GM12878 (cell line): ENCODE results near the gene COA3. TPM values are rescaled to one million over a fixed set of nuclear protein-coding genes. Genes with fewer than 3 reads are reported as not detected.

Experiments
- ATAC-seq: fragments of 200-7000 bp; cut with Tn5 transposase; 3 replicates; pipeline ENCODE4 v1.9.1; 2020; ENCODE audit warnings: mild to moderate bottlenecking, moderate library complexity
- BruUV-seq: library from RNA; stranded (reverse); fragments of 400-500 nt; replicated peaks from 2 replicates; lab custom pipeline; 2021; lab: Mats Ljungman, UMichigan
- CTCF ChIA-PET: fragments of 300-600 bp; sonication (Branson Sonifier 250); formaldehyde crosslinking; extraction: SDS; loops from one replicate; lab custom pipeline; 2021; ENCODE audit warnings: inconsistent platforms; lab: Yijun Ruan, JAX
- POLR2A ChIA-PET: fragments of 350-600 bp; formaldehyde crosslinking; extraction: SDS; loops from one replicate; lab custom pipeline; 2021; ENCODE audit warnings: inconsistent platforms; lab: Charles Lee
- RAD21 ChIA-PET: fragments of 300-600 bp; sonication (Branson Sonifier 250); formaldehyde crosslinking; loops from one replicate; lab custom pipeline; 2023; ENCODE audit warnings: antibody characterized with exemption; ENCODE audit not compliant: unreplicated experiment; lab: Charles Lee
- SMC1A ChIA-PET: fragments of 300-600 bp; sonication (Branson Sonifier 250); formaldehyde crosslinking; loops from one replicate; lab custom pipeline; 2023; ENCODE audit not compliant: unreplicated experiment, uncharacterized antibody; lab: Charles Lee
- DNase-seq: peaks from one replicate; pipeline ENCODE4 v3.0.0-alpha.2; 2011; ENCODE audit warnings: low read depth, low spot score
- FAIRE-seq: peaks from 3 replicates; lab custom pipeline; 2011; peaks lifted over from hg19 to GRCh38; lab: Jason Lieb, UNC
- H2AFZ ChIP-seq: 2 replicates; pipeline ENCODE4 v1.6.0; 2011; ENCODE audit warnings: low read depth, low read length, control low read depth; ENCODE audit not compliant: control insufficient read depth
- H3K27ac ChIP-seq: 2 replicates; pipeline ENCODE4 v1.5.1; 2011; ENCODE audit warnings: control low read depth; ENCODE audit not compliant: control insufficient read depth, insufficient read depth
- H3K27me3 ChIP-seq, 2 experiments: replicated peaks in 1 of 2; 2 replicates each; pipeline versions ENCODE4 v1.6.0 to v1.6.1; 2011; ENCODE audit warnings: low read length in 1 of 2; ENCODE audit not compliant: control insufficient read depth in 2 of 2, insufficient read depth in 2 of 2
- H3K36me3 ChIP-seq, 2 experiments: 2 replicates each; pipeline ENCODE4 v1.5.1; 2011; ENCODE audit warnings: low read length in 1 of 2; ENCODE audit not compliant: control insufficient read depth in 2 of 2, insufficient read depth in 2 of 2
- H3K4me1 ChIP-seq: 2 replicates; pipeline ENCODE4 v1.6.1; 2011; ENCODE audit warnings: mild to moderate bottlenecking, low read length, moderate library complexity, mixed read lengths; ENCODE audit not compliant: control insufficient read depth, insufficient read depth
- H3K4me2 ChIP-seq: 2 replicates; pipeline ENCODE4 v1.6.0; 2011; ENCODE audit warnings: control low read depth; ENCODE audit not compliant: control insufficient read depth, insufficient read depth
- H3K4me3 ChIP-seq: fragments of 200-600 bp; sonication (generic); 2 replicates; pipeline ENCODE4 v1.5.1; 2016
- H3K79me2 ChIP-seq: 2 replicates; pipeline ENCODE4 v1.6.0; 2011; ENCODE audit warnings: low read length; ENCODE audit not compliant: control insufficient read depth, insufficient read depth
- H3K9ac ChIP-seq: 2 replicates; pipeline ENCODE4 v1.8.0; 2011; ENCODE audit warnings: low read length, control low read depth, mixed read lengths; ENCODE audit not compliant: control insufficient read depth, insufficient read depth
- H3K9me3 ChIP-seq: replicated peaks from 3 replicates; pipeline ENCODE4 v1.5.1; 2011; ENCODE audit warnings: mild to moderate bottlenecking, low read length; ENCODE audit not compliant: control insufficient read depth, insufficient read depth
- H4K20me1 ChIP-seq: 2 replicates; pipeline ENCODE4 v1.6.0; 2011; ENCODE audit not compliant: control insufficient read depth, insufficient read depth
- CBX3 ChIP-seq: fragments of 200-600 bp; sonication (generic); IDR thresholded peaks from 2 replicates; pipeline ENCODE4 v1.6.1; 2016; ENCODE audit warnings: low read depth, borderline replicate concordance
- EED ChIP-seq: sonication (generic); IDR thresholded peaks from 2 replicates; pipeline ENCODE4 v1.6.1; 2016; ENCODE audit warnings: antibody characterized with exemption, low read depth
- JUNB ChIP-seq: IDR thresholded peaks from 2 replicates; pipeline ENCODE4 v1.6.1; 2016; ENCODE audit warnings: antibody characterized with exemption, mild to moderate bottlenecking
- NFYB ChIP-seq: IDR thresholded peaks from 2 replicates; pipeline ENCODE4 v1.6.1; 2011; ENCODE audit warnings: low read depth, mild to moderate bottlenecking, low read length, improper control_type of control experiment, moderate library complexity; ENCODE audit not compliant: insufficient read depth
- PKNOX1 ChIP-seq: fragments of 450-650 bp; IDR thresholded peaks from 2 replicates; pipeline ENCODE4 v1.6.1; 2016; ENCODE audit warnings: mild to moderate bottlenecking
- POLR2AphosphoS5 ChIP-seq: IDR thresholded peaks from 2 replicates; pipeline ENCODE4 v1.6.1; 2011; ENCODE audit warnings: mild to moderate bottlenecking, low read length, inconsistent platforms
- RELA ChIP-seq: fragments of 450-650 bp; IDR thresholded peaks from 2 replicates; pipeline ENCODE4 v1.8.0; 2014; ENCODE audit warnings: borderline replicate concordance; ENCODE audit not compliant: partially characterized antibody
- WGBS: methylation state at CpG from one replicate; pipeline ENCODE4 v1.1.6; 2016; ENCODE audit warnings: low lambda C conversion rate; ENCODE audit not compliant: insufficient replicate concordance, insufficient coverage; ENCODE audit errors: missing lambda C conversion rate; 5-methylcytosine and 5-hydroxymethylcytosine counted together
- in situ Hi-C: fragments of 300-500 bp; cut with MboI; formaldehyde crosslinking; loops from 9 replicates; pipeline ENCODE4 v1.14.3; 2018; ENCODE audit warnings: mixed read lengths
- intact Hi-C: fragments of 100-400 bp; cut with micrococcal nuclease; formaldehyde crosslinking; loops from one replicate; pipeline ENCODE4 v1.14.2; 2022; ENCODE audit not compliant: unreplicated experiment
- polyA plus RNA-seq, 11 experiments: library from polyadenylated mRNA; depleted of rRNA in 4 of 11; unstranded in 6 of 11; stranded (reverse) in 5 of 11; fragments of >200 nt; fragmentation: Nextera tagmentation in 4 of 11; fragmentation: Illumina TruSeq in 1 of 11; extraction: Ambion mirVana in 4 of 11; extraction: Trizol in 1 of 11; gene quantifications; 1 replicate in 1 of 11; 2 replicates in 10 of 11; pipeline versions ENCODE4 v1.2.1 to v1.2.3, GENCODE V29; 2011 to 2016; ENCODE audit warnings: inconsistent platforms in 2 of 11, missing spikeins in 2 of 11, low read depth in 1 of 11
- total RNA-seq, 4 experiments: library from RNA; depleted of rRNA in 3 of 4; stranded (reverse); fragments of >200 nt in 3 of 4; fragmentation: Illumina TruSeq in 1 of 4; extraction: Trizol in 1 of 4; gene quantifications; 2 replicates each; pipeline versions ENCODE4 v1.2.1 to v1.2.3, GENCODE V29; 2013 to 2021
- TF ChIP-seq, protein P1 (sequence below): fragments of 450-650 bp; IDR thresholded peaks from 2 replicates; pipeline ENCODE4 v1.6.1; 2016; ENCODE audit warnings: mild to moderate bottlenecking, moderate library complexity, borderline replicate concordance
- TF ChIP-seq, protein P2 (sequence below): fragments of 450-650 bp; IDR thresholded peaks from 2 replicates; pipeline ENCODE4 v1.6.1; 2017; ENCODE audit warnings: mild to moderate bottlenecking, moderate library complexity
- TF ChIP-seq, protein P3 (sequence below): fragments of 450-650 bp; IDR thresholded peaks from 2 replicates; pipeline ENCODE4 v1.6.1; 2017; ENCODE audit warnings: antibody characterized with exemption, mild to moderate bottlenecking, moderate library complexity

The COA3 gene
- total and polyA plus RNA-seq, 10 of the 15 experiments (the other 5 are each of a cell fraction or from before 2014, with no cell fraction given) = 45.2 to 161 (median 64.6) TPM

- no peaks in the 10 kb centered on the region for H3K9me3 ChIP-seq
- WGBS = 87% methylated on average over 5 of the region's 5 CpGs
- ChIA-PET CTCF (interaction anchor here (0.6 to 2.2 kb wide), 3 partner anchors 15 to 75 kb away, joined by 3 to 8 read pairs (median 7); partner anchors contain the start of gene BECN1), SMC1A (interaction anchor here (0.6 kb wide), 1 partner anchor 133 kb away, joined by 3 read pairs; no protein-coding TSS in a partner anchor), POLR2A (no interaction called here), RAD21 (no interaction called here)
- TF ChIP-seq, protein P1, sequence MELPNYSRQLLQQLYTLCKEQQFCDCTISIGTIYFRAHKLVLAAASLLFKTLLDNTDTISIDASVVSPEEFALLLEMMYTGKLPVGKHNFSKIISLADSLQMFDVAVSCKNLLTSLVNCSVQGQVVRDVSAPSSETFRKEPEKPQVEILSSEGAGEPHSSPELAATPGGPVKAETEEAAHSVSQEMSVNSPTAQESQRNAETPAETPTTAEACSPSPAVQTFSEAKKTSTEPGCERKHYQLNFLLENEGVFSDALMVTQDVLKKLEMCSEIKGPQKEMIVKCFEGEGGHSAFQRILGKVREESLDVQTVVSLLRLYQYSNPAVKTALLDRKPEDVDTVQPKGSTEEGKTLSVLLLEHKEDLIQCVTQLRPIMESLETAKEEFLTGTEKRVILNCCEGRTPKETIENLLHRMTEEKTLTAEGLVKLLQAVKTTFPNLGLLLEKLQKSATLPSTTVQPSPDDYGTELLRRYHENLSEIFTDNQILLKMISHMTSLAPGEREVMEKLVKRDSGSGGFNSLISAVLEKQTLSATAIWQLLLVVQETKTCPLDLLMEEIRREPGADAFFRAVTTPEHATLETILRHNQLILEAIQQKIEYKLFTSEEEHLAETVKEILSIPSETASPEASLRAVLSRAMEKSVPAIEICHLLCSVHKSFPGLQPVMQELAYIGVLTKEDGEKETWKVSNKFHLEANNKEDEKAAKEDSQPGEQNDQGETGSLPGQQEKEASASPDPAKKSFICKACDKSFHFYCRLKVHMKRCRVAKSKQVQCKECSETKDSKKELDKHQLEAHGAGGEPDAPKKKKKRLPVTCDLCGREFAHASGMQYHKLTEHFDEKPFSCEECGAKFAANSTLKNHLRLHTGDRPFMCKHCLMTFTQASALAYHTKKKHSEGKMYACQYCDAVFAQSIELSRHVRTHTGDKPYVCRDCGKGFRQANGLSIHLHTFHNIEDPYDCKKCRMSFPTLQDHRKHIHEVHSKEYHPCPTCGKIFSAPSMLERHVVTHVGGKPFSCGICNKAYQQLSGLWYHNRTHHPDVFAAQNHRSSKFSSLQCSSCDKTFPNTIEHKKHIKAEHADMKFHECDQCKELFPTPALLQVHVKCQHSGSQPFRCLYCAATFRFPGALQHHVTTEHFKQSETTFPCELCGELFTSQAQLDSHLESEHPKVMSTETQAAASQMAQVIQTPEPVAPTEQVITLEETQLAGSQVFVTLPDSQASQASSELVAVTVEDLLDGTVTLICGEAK = no peak
- TF ChIP-seq, protein P2, sequence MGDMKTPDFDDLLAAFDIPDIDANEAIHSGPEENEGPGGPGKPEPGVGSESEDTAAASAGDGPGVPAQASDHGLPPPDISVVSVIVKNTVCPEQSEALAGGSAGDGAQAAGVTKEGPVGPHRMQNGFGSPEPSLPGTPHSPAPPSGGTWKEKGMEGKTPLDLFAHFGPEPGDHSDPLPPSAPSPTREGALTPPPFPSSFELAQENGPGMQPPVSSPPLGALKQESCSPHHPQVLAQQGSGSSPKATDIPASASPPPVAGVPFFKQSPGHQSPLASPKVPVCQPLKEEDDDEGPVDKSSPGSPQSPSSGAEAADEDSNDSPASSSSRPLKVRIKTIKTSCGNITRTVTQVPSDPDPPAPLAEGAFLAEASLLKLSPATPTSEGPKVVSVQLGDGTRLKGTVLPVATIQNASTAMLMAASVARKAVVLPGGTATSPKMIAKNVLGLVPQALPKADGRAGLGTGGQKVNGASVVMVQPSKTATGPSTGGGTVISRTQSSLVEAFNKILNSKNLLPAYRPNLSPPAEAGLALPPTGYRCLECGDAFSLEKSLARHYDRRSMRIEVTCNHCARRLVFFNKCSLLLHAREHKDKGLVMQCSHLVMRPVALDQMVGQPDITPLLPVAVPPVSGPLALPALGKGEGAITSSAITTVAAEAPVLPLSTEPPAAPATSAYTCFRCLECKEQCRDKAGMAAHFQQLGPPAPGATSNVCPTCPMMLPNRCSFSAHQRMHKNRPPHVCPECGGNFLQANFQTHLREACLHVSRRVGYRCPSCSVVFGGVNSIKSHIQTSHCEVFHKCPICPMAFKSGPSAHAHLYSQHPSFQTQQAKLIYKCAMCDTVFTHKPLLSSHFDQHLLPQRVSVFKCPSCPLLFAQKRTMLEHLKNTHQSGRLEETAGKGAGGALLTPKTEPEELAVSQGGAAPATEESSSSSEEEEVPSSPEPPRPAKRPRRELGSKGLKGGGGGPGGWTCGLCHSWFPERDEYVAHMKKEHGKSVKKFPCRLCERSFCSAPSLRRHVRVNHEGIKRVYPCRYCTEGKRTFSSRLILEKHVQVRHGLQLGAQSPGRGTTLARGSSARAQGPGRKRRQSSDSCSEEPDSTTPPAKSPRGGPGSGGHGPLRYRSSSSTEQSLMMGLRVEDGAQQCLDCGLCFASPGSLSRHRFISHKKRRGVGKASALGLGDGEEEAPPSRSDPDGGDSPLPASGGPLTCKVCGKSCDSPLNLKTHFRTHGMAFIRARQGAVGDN = no peak
- TF ChIP-seq PKNOX1 = no peak
- TF ChIP-seq CBX3 = no peak
- TF ChIP-seq JUNB = no peak
- no peak for TF ChIP-seq NFYB
- TF ChIP-seq, protein P3, sequence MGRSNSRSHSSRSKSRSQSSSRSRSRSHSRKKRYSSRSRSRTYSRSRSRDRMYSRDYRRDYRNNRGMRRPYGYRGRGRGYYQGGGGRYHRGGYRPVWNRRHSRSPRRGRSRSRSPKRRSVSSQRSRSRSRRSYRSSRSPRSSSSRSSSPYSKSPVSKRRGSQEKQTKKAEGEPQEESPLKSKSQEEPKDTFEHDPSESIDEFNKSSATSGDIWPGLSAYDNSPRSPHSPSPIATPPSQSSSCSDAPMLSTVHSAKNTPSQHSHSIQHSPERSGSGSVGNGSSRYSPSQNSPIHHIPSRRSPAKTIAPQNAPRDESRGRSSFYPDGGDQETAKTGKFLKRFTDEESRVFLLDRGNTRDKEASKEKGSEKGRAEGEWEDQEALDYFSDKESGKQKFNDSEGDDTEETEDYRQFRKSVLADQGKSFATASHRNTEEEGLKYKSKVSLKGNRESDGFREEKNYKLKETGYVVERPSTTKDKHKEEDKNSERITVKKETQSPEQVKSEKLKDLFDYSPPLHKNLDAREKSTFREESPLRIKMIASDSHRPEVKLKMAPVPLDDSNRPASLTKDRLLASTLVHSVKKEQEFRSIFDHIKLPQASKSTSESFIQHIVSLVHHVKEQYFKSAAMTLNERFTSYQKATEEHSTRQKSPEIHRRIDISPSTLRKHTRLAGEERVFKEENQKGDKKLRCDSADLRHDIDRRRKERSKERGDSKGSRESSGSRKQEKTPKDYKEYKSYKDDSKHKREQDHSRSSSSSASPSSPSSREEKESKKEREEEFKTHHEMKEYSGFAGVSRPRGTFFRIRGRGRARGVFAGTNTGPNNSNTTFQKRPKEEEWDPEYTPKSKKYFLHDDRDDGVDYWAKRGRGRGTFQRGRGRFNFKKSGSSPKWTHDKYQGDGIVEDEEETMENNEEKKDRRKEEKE = no peak
- TF ChIP-seq POLR2AphosphoS5 = no peak
- TF ChIP-seq EED = no peak
- no peak for TF ChIP-seq RELA
- no peaks in the 10 kb centered on the region; the same call in 1 of the 2 replicates for H4K20me1 ChIP-seq
- peaks cover 21% of the 10 kb centered on the region for H3K4me1 ChIP-seq
- no TSS peak for BruUV-seq
- peaks cover 5 to 7% of the 10 kb centered on the region in 2 experiments; a peak in 3 of 4 replicates for H3K36me3 ChIP-seq
- intact Hi-C loops = no loop called here
- no peak for ATAC-seq
- no peak for DNase-seq
- no peak for FAIRE-seq
- peaks cover 6% of the 10 kb centered on the region for H3K79me2 ChIP-seq
- no peak overlapping the region for H3K4me2 ChIP-seq
- no peak overlapping the region for H3K27ac ChIP-seq
- H3K9ac ChIP-seq = no peak overlapping the region
- H3K27me3 ChIP-seq = peaks cover 0 to 7% of the 10 kb centered on the region in 2 experiments; a peak in 1 of 4 replicates
- in situ Hi-C loops = no loop called here
- no peak overlapping the region for H3K4me3 ChIP-seq
- H2AFZ ChIP-seq = no peak overlapping the region
Observed at GRCh38 chr17:42778570-42778969, 19.9 kb downstream of the COA3 start.
